ENCODE results near the gene LPO. TPM values are rescaled to one million over a fixed set of nuclear protein-coding genes. Genes with fewer than 3 reads are reported as not detected.

LPO gene
- total RNA-seq, 6 donors from 2014 or later: not detected

DNA sequence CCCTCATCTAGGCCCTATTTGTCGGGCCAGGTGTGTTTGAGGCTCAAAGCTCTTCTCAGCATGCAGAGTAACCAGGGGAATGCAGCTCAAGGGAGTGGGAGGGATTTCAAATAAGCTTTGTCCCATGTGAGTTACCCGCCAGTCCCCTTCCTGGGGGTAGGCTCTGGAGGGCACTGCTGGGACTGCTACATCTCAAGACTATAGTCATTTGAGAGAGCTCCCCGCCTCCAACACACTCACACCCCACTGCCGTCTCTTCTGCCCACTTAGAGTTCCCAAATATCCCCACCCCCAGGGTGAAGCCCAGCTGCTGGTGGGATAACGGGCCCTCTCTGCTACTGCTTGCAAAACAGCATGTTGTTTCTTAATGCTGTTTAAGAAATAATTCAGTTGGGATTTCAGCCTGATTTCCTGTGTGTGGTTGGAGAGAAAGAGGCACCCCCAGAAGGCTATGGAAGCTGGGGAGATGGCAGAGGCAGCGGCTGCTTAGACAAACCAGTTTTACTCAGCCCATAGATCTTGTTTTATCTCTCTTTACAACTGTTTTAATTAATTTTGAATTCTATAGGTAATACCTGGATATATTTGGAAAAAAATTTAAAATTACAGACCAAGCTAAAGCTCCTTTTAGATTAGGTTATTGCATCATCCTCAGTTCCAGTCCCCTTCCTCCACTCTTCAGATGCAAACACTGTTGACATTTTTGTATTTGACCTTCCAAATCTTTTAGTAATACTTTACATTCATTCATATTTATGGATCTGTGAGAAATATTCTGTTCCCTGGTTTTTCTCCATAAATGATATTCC is 46.4 kb downstream of the LPO start:
- H3K4me3 ChIP-seq: no peak overlapping the region
- H3K9me3 ChIP-seq: no peaks in the 10 kb centered on the region
- H3K27ac ChIP-seq: no peak overlapping the region
- no peaks in the 10 kb centered on the region for H3K27me3 ChIP-seq
- no peaks in the 10 kb centered on the region for H3K4me1 ChIP-seq
- DNase-seq (no peak), ATAC-seq (ENCODE audit: low FRiP score in 2 of 2) (no peak)
- TF ChIP-seq EP300 (IDR thresholded peaks at IDR 0.05) (no peak), POLR2AphosphoS5 (IDR thresholded peaks at IDR 0.05) (no peak), POLR2A (IDR thresholded peaks at IDR 0.05) (no peak)
- H3K36me3 ChIP-seq: no peaks in the 10 kb centered on the region
- WGBS, 2 donors: 41 to 54% methylated on average over 6 of the region's 6 CpGs

DNA sequence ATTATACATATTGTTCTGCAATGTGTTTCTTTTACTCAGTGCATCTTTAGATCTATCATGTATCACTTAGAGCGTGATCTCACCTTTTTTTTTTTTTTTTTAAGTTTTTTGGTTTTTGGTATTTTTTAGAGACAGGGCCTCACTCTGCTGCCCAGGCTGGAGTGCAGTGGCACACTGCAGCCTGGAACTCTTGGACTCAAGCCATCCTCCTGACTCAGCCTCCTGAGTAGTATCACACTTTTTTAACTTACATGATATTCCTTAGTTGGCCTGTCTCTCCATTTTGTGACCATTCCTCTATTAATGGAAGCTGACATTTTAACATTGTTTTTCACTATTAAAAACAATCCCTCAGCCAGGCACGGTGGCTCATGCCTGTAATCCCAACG is 47.0 kb downstream of the LPO start:
- TF ChIP-seq POLR2A (IDR thresholded peaks at IDR 0.05) (no peak), POLR2AphosphoS5 (IDR thresholded peaks at IDR 0.05) (no peak)
- H3K9me3 ChIP-seq: no peaks in the 10 kb centered on the region
- WGBS, 2 donors: 85 to 87% methylated on average over 3 of the region's 3 CpGs
- H3K36me3 ChIP-seq: no peaks in the 10 kb centered on the region
- no peak for ATAC-seq (ENCODE audit: low FRiP score in 2 of 2)
- no peak overlapping the region for H3K4me3 ChIP-seq
- no peaks in the 10 kb centered on the region for H3K4me1 ChIP-seq
- DNase-seq: no peak
- no peaks in the 10 kb centered on the region for H3K27me3 ChIP-seq
- no peak overlapping the region for H3K27ac ChIP-seq

DNA sequence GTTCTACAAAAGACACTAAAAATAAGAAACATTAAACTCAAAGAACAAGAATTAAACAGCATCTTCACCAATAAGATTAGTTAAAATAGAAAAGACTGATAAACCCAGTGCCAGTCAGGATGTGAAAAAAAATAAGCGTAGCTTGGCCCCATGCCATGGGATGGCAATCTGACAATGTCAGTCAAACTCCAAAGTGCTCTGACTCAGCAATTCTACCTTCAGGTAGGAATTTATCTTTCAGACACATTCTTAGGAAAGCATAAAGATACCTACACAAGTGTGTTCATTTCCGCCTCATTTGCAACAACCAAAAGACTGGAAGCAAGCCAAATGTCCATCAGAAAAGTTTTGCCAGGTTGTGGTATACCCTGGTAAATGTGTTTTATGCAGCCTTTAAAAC is 51.5 kb downstream of the LPO start:
- DNase-seq: no peak
- no peaks in the 10 kb centered on the region for H3K27me3 ChIP-seq
- no peak for ATAC-seq (ENCODE audit: low FRiP score in 2 of 2)

DNA sequence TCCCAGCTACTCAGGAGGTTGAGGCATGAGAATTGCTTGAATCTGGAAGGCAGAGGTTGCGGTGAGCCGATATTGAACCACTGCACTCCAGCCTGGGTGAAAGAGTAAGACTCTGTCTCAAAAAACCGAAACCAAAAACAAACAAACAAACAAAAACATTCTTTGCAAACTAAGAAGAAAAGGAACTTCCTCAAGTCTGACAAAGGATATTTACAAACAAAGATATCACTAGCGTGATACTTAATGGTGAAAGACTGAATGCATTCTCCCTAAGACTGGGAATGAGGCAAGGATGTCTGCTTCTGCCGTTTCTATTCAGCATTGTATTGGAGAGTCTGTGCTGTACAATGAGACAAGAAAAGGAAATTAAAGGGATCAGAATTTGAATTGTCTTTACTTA is 52.9 kb downstream of the LPO start:
- Histone ChIP-seq H3K4me3 (no peak overlapping the region), H3K9me3 (no peaks in the 10 kb centered on the region), H3K27ac (no peak overlapping the region), H3K4me1 (no peaks in the 10 kb centered on the region), H3K27me3 (no peaks in the 10 kb centered on the region), H3K36me3 (no peaks in the 10 kb centered on the region)
- WGBS, 2 donors: 68 to 80% methylated on average over 5 of the region's 5 CpGs
- DNase-seq (no peak), ATAC-seq (ENCODE audit: low FRiP score in 2 of 2) (no peak)
- TF ChIP-seq EP300 (IDR thresholded peaks at IDR 0.05) (no peak), POLR2AphosphoS5 (IDR thresholded peaks at IDR 0.05) (no peak), POLR2A (IDR thresholded peaks at IDR 0.05) (no peak)
- TF ChIP-seq, protein P1, sequence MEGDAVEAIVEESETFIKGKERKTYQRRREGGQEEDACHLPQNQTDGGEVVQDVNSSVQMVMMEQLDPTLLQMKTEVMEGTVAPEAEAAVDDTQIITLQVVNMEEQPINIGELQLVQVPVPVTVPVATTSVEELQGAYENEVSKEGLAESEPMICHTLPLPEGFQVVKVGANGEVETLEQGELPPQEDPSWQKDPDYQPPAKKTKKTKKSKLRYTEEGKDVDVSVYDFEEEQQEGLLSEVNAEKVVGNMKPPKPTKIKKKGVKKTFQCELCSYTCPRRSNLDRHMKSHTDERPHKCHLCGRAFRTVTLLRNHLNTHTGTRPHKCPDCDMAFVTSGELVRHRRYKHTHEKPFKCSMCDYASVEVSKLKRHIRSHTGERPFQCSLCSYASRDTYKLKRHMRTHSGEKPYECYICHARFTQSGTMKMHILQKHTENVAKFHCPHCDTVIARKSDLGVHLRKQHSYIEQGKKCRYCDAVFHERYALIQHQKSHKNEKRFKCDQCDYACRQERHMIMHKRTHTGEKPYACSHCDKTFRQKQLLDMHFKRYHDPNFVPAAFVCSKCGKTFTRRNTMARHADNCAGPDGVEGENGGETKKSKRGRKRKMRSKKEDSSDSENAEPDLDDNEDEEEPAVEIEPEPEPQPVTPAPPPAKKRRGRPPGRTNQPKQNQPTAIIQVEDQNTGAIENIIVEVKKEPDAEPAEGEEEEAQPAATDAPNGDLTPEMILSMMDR (IDR thresholded peaks at IDR 0.05): no peak

More for the DNA sequence above, 51.5 kb downstream of the LPO start:
- H3K4me1 ChIP-seq: no peaks in the 10 kb centered on the region
- no peaks in the 10 kb centered on the region for H3K36me3 ChIP-seq
- H3K4me3 ChIP-seq: no peak overlapping the region
- no peak for TF ChIP-seq POLR2AphosphoS5 (IDR thresholded peaks at IDR 0.05)
- TF ChIP-seq, protein P1 (IDR thresholded peaks at IDR 0.05): no peak
- WGBS, 2 donors: 25 to 35% methylated on average over 2 of the region's 2 CpGs
- no peak overlapping the region for H3K27ac ChIP-seq
- H3K9me3 ChIP-seq: no peaks in the 10 kb centered on the region

DNA sequence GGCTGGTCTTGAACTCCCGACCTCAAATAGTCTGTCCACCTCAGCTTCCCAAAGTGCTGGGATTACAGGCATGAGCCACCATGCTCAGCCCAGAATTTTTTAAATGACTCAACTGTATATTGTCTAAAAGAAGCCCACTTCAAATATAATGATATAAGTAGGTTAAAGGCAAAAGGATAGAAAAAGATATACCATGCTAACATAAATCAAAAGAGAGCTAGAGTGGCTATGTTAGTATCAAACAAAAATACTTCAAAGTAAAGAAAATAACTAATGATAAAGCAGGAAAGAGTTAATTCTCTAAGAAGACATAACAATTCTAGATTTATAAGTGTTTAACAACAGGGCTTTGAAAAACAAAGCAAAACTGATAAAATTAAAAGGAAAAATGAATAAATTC is 55.6 kb downstream of the LPO start:
- H3K4me3 ChIP-seq: no peak overlapping the region
- ATAC-seq (ENCODE audit: low FRiP score in 2 of 2) (no peak), DNase-seq (no peak)
- H3K4me1 ChIP-seq: no peaks in the 10 kb centered on the region
- H3K9me3 ChIP-seq: no peaks in the 10 kb centered on the region
- WGBS, 2 donors: 95 to 100% methylated on average over 1 of the region's 1 CpG
- H3K27me3 ChIP-seq: no peaks in the 10 kb centered on the region
- TF ChIP-seq POLR2AphosphoS5 (IDR thresholded peaks at IDR 0.05): no peak
- TF ChIP-seq POLR2A (IDR thresholded peaks at IDR 0.05): no peak
- TF ChIP-seq, protein P1 (IDR thresholded peaks at IDR 0.05): no peak
- no peak for TF ChIP-seq EP300 (IDR thresholded peaks at IDR 0.05)
- no peak overlapping the region for H3K27ac ChIP-seq
- no peaks in the 10 kb centered on the region for H3K36me3 ChIP-seq

DNA sequence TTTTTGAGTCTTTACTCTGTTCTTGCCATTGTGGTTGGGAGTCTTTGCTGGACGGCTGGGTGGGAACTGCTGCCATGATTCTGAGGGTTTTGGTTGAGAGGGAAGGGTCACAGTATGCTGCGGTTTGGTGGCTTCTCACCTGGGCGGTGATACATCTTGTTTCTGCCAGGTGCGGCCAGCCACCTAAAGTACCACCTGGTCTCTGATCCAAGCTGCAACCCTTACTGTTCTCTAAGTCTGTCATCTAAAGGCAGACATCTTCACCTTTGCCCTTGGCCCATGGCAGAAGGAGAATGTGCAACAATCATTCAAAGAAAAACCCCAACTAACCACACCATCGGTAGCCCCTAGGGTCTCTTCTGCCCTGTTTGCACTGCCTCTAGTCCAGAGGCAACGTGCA is 62.0 kb downstream of the LPO start:
- Histone ChIP-seq H3K4me1 (no peaks in the 10 kb centered on the region), H3K36me3 (no peaks in the 10 kb centered on the region), H3K27me3 (no peaks in the 10 kb centered on the region), H3K9me3 (no peaks in the 10 kb centered on the region), H3K4me3 (no peak overlapping the region), H3K27ac (no peak overlapping the region)
- WGBS, 2 donors: 85 to 87% methylated on average over 6 of the region's 6 CpGs
- DNase-seq (no peak), ATAC-seq (ENCODE audit: low FRiP score in 2 of 2) (no peak)
- TF ChIP-seq EP300 (IDR thresholded peaks at IDR 0.05) (no peak), POLR2A (IDR thresholded peaks at IDR 0.05) (no peak), POLR2AphosphoS5 (IDR thresholded peaks at IDR 0.05) (no peak)
- TF ChIP-seq, protein P1 (IDR thresholded peaks at IDR 0.05): no peak
